Measurements from ENCODE around the gene DPP10.

DNA sequence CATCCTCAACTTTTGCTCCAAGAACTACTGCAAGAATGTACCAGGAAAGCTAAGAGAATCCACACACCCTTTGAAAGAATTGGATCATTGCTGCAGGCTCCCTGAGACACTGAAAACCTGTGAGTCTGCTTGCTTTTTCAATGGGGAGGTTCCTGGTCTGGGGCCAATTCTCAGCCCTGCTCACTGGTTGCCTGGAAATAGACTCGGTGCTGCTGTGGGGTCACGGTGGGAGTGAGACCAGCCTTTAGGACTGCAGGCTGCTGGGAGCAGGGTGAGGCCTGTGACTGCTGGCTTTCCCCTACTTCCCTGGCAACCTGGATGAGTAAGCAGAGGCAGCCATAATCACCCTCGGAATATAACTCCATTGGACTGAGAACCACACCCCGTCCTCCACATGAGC is 569.3 kb downstream of the DPP10 start:
- no peak for TF ChIP-seq EP300 (IDR thresholded peaks at IDR 0.05)
- TF ChIP-seq, protein P1, sequence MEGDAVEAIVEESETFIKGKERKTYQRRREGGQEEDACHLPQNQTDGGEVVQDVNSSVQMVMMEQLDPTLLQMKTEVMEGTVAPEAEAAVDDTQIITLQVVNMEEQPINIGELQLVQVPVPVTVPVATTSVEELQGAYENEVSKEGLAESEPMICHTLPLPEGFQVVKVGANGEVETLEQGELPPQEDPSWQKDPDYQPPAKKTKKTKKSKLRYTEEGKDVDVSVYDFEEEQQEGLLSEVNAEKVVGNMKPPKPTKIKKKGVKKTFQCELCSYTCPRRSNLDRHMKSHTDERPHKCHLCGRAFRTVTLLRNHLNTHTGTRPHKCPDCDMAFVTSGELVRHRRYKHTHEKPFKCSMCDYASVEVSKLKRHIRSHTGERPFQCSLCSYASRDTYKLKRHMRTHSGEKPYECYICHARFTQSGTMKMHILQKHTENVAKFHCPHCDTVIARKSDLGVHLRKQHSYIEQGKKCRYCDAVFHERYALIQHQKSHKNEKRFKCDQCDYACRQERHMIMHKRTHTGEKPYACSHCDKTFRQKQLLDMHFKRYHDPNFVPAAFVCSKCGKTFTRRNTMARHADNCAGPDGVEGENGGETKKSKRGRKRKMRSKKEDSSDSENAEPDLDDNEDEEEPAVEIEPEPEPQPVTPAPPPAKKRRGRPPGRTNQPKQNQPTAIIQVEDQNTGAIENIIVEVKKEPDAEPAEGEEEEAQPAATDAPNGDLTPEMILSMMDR (IDR thresholded peaks at IDR 0.05): no peak
- TF ChIP-seq POLR2A (IDR thresholded peaks at IDR 0.05): no peak
